HG03175 (cell line): ENCODE data around the gene SLC7A5.
"Not testable (repeated sequence)": the region's sequence is repeated elsewhere in the genome, so short reads cannot be mapped to it uniquely, and the experiment has no call there.

Experiments
- ATAC-seq: cut with Tn5 transposase; IDR thresholded peaks from one replicate; pipeline ENCODE4 v1.9.1; 2021; ENCODE audit warnings: mild to moderate bottlenecking, moderate library complexity; ENCODE audit not compliant: unreplicated experiment

SLC7A5 gene

GRCh38 chr16:87869061-87869878, at the start of gene SLC7A5:
TSS of gene SLC7A5 (minus strand) at chr16:87869507. CDS start at chr16:87869422, 85 bp downstream.
- ATAC-seq: peak; percentile 69

- no peak for ATAC-seq
These were observed 49.0 kb upstream of the SLC7A5 start for GRCh38 chr16:87918338-87918737.

GRCh38 chr16:87917503-87917902, 48.2 kb upstream of the SLC7A5 start:
- ATAC-seq: no peak

- no peak for ATAC-seq
These were observed 45.5 kb upstream of the SLC7A5 start for GRCh38 chr16:87914812-87915211.

- not testable (repeated sequence) for ATAC-seq
These were observed 44.9 kb upstream of the SLC7A5 start for GRCh38 chr16:87914021-87914725.

GRCh38 chr16:87912691-87913090, 43.4 kb upstream of the SLC7A5 start:
- not testable (repeated sequence) for ATAC-seq

GRCh38 chr16:87911106-87911763, 41.9 kb upstream of the SLC7A5 start:
- not testable (repeated sequence) for ATAC-seq

- ATAC-seq: peak; percentile 73
These were observed 40.1 kb upstream of the SLC7A5 start for GRCh38 chr16:87909203-87909935.

- ATAC-seq: not testable (repeated sequence)
These were observed 38.8 kb upstream of the SLC7A5 start for GRCh38 chr16:87908101-87908500.

- not testable (repeated sequence) for ATAC-seq
These were observed 36.2 kb upstream of the SLC7A5 start for GRCh38 chr16:87905521-87905920.

- not testable (repeated sequence) for ATAC-seq
These were observed 35.7 kb upstream of the SLC7A5 start for GRCh38 chr16:87904963-87905362.

- not testable (repeated sequence) for ATAC-seq
These were observed 31.2 kb upstream of the SLC7A5 start for GRCh38 chr16:87900489-87900888.

- ATAC-seq: no peak
These were observed 28.5 kb upstream of the SLC7A5 start for GRCh38 chr16:87897521-87898505.

GRCh38 chr16:87896924-87897520, 27.7 kb upstream of the SLC7A5 start:
- ATAC-seq: not testable (repeated sequence)

- not testable (repeated sequence) for ATAC-seq
These were observed 27.0 kb upstream of the SLC7A5 start for GRCh38 chr16:87896176-87896890.

- peak; percentile 46 for ATAC-seq
These were observed 26.4 kb upstream of the SLC7A5 start for GRCh38 chr16:87895641-87896141.

- not testable (repeated sequence) for ATAC-seq
These were observed 24.7 kb upstream of the SLC7A5 start for GRCh38 chr16:87894005-87894404.

- ATAC-seq: no peak
These were observed 22.5 kb upstream of the SLC7A5 start for GRCh38 chr16:87891764-87892163.
